NT2/D1 (cell line): ENCODE results near the gene CLEC4G.

Experiments
- SUZ12 ChIP-seq: IDR thresholded peaks from 2 replicates; pipeline ENCODE4 v1.6.1; 2011; ENCODE audit not compliant: insufficient read length, insufficient read depth; ENCODE audit errors: extremely low read depth
- YY1 ChIP-seq: IDR thresholded peaks from 2 replicates; pipeline ENCODE4 v1.6.1; 2011; ENCODE audit not compliant: insufficient read length, insufficient read depth
- ZNF274 ChIP-seq: IDR thresholded peaks from 2 replicates; pipeline ENCODE4 v1.6.1; 2011; ENCODE audit warnings: mild to moderate bottlenecking, low read depth, low read length

- TF ChIP-seq ZNF274 (no peak), YY1 (no peak), SUZ12 (no peak)
Observed at GRCh38 chr19:7692417-7693088, 39.4 kb downstream of the CLEC4G start.
